ENCODE results near the gene SORL1. TPM values are rescaled to one million over a fixed set of nuclear protein-coding genes. Genes with fewer than 3 reads are reported as not detected.

Gene SORL1
- polyA plus RNA-seq, 1 donor: 31.0 TPM

- peak overlapping the region; percentile 70 for H3K27ac ChIP-seq (ENCODE audit: low read length)
- no peaks in the 10 kb centered on the region for H3K27me3 ChIP-seq (ENCODE audit: control insufficient read depth, insufficient read depth, low read length)
- no CpG with 5 or more reads among the region's 3 CpGs for WGBS (ENCODE audit: insufficient coverage, low lambda C conversion rate)
- DNase-seq: peak; percentile 44 to 74
- H3K4me3 ChIP-seq (ENCODE audit: low read length): no peak overlapping the region
- H3K4me1 ChIP-seq (ENCODE audit: control insufficient read depth, insufficient read depth, low read length): peaks cover 35% of the 10 kb centered on the region
- no peaks in the 10 kb centered on the region for H3K36me3 ChIP-seq (ENCODE audit: control insufficient read depth, insufficient read depth, low read length)
- H3K9me3 ChIP-seq (ENCODE audit: control insufficient read depth, low read depth, low read length): no peaks in the 10 kb centered on the region
These were observed 218.2 kb downstream of the SORL1 start for GRCh38 chr11:121670266-121670665.

DNA sequence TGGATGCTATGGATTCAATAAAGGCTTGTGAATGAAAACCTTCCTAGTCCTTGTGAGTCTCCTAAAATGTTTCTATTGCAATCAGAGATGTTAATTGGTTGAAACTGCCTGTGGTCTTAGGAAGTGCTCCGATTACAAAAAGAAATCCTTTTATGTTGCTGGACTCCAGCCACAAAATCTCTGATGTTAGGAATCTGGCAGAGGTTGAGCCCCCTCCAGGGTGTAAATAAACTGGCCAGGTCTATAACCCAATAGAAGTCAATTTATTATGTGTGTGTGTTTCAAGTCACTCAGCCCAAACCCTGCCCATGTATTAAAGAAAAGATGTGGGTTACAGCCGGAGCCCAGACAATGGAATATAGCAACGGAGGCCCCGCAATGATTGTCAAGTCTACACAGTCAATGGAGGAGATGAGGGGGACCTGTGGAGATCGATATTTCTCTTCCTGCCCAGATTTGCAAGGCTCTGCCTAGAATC lies 218.7 kb downstream of the SORL1 start:
- peak overlapping the region; percentile 70 for H3K27ac ChIP-seq (ENCODE audit: low read length)
- no peak for DNase-seq
- WGBS (ENCODE audit: insufficient coverage, low lambda C conversion rate): no CpG with 5 or more reads among the region's 5 CpGs
- H3K4me3 ChIP-seq (ENCODE audit: low read length): no peak overlapping the region
- H3K27me3 ChIP-seq (ENCODE audit: control insufficient read depth, insufficient read depth, low read length): no peaks in the 10 kb centered on the region
- peaks cover 35% of the 10 kb centered on the region for H3K4me1 ChIP-seq (ENCODE audit: control insufficient read depth, insufficient read depth, low read length)
- no peaks in the 10 kb centered on the region for H3K36me3 ChIP-seq (ENCODE audit: control insufficient read depth, insufficient read depth, low read length)
- no peaks in the 10 kb centered on the region for H3K9me3 ChIP-seq (ENCODE audit: control insufficient read depth, low read depth, low read length)

GRCh38 chr11:121671283-121672168 lies 219.4 kb downstream of the SORL1 start:
- Histone ChIP-seq H3K27ac (ENCODE audit: low read length) (peak overlapping the region; percentile 70), H3K4me1 (ENCODE audit: control insufficient read depth, insufficient read depth, low read length) (peaks cover 35% of the 10 kb centered on the region), H3K9me3 (ENCODE audit: control insufficient read depth, low read depth, low read length) (no peaks in the 10 kb centered on the region), H3K4me3 (ENCODE audit: low read length) (no peak overlapping the region), H3K36me3 (ENCODE audit: control insufficient read depth, insufficient read depth, low read length) (no peaks in the 10 kb centered on the region), H3K27me3 (ENCODE audit: control insufficient read depth, insufficient read depth, low read length) (no peaks in the 10 kb centered on the region)
- peak; percentile 86 to 94 for DNase-seq
- 15% methylated on average over 3 of the region's 19 CpGs for WGBS (ENCODE audit: insufficient coverage, low lambda C conversion rate)

DNA sequence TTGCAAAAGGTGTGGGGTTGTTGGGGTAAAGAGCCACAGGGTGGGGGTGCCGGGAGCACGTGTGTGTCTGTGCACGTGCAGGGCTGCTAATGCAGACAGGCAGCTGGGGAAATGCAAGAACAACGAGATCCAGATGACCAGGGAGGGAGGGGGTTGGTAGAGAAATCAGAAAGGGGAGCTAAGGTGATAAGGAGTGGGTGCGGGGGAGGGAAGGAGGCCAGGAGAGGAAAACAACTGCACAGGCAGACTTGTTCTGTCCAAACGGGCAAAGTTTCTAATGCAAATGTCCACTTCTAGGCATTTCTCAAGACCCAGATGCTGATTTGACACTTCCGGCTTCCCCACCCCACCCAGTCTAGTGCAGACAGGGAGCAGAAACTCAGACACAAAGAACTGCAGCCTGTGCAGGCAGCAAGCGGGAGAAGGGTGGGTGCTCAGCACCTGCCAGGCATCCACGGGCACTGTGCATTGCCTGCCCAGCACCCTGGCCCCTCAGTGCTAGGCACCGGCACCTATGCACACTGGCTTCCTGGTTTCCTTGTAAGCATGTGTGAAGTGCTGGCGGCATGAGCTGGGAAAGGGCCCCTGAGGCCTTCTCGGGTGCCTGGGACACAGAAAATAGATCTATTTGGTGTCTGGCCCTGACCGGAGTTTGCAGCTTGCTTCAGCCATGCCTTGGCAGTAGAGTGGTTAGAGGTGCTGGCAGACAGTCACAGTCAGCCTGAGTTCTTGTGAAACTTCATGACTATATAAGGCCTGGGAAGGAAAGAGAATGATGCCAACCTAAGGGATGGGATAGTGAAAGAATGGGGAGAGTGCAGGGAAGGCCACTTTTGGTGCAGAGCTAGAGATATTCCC lies 220.7 kb downstream of the SORL1 start:
- H3K27ac ChIP-seq (ENCODE audit: low read length): peak overlapping the region; percentile 51

DNA sequence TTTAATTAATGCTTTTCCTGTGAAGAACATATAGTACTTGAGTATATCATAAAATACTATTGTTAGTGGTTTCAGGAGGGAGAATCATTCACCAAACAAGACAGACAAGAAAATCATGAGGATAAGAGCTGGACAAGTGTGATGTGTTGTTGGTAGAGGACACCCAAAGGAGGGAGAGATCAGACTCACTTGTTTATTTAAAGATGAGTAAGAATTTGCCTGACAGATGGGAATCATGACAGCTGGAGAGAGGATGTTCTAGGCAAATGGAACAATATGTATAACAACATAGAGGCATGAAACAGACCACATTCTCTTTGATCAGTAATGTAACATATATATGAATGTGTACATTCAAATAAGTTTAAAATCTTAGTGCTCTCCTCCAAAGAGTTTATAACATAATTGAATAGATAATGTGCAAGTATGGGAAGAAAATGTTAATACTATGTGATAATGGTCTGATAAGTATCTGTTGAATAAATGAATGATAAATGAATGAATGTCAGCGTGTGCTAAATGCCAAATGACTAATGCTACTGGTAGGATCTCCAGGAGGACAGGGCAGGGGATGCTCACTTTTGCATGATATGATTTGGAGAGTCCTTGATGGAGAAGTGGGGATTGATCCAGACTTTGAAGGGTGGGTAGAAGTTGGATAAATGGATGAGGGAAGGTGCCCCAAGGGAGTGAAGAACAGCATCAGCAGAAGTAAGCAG lies 229.6 kb downstream of the SORL1 start:
- Histone ChIP-seq H3K4me1 (ENCODE audit: control insufficient read depth, insufficient read depth, low read length) (no peaks in the 10 kb centered on the region), H3K27me3 (ENCODE audit: control insufficient read depth, insufficient read depth, low read length) (no peaks in the 10 kb centered on the region), H3K4me3 (ENCODE audit: low read length) (no peak overlapping the region), H3K27ac (ENCODE audit: low read length) (no peak overlapping the region), H3K36me3 (ENCODE audit: control insufficient read depth, insufficient read depth, low read length) (no peaks in the 10 kb centered on the region), H3K9me3 (ENCODE audit: control insufficient read depth, low read depth, low read length) (no peaks in the 10 kb centered on the region)
- WGBS (ENCODE audit: insufficient coverage, low lambda C conversion rate): 88% methylated on average over 1 of the region's 1 CpG
- no peak for DNase-seq

More for the DNA sequence above, 220.7 kb downstream of the SORL1 start:
- Histone ChIP-seq H3K9me3 (ENCODE audit: control insufficient read depth, low read depth, low read length) (no peaks in the 10 kb centered on the region), H3K4me1 (ENCODE audit: control insufficient read depth, insufficient read depth, low read length) (peaks cover 35% of the 10 kb centered on the region), H3K27me3 (ENCODE audit: control insufficient read depth, insufficient read depth, low read length) (no peaks in the 10 kb centered on the region), H3K4me3 (ENCODE audit: low read length) (no peak overlapping the region), H3K36me3 (ENCODE audit: control insufficient read depth, insufficient read depth, low read length) (no peaks in the 10 kb centered on the region)
- DNase-seq: peak; percentile 60 to 84
- 10% methylated on average over 2 of the region's 13 CpGs for WGBS (ENCODE audit: insufficient coverage, low lambda C conversion rate)

Other genes starting within 250 kb of the SORL1 start
- gene SC5D, start 159.5 kb upstream of the SORL1 start, polyA plus RNA-seq: 51.3 TPM

Data from large intestine (tissue), 3 donors.